K562 (cell line): Measurements from ENCODE around the gene DPYSL4.

Experiments
- BACH1 ChIP-seq: fragments of 200-800 bp; sonication (Bioruptor generic); IDR thresholded peaks from 2 replicates; pipeline ENCODE4 v1.6.1; 2016; ENCODE audit warnings: missing genetic modification characterization, missing compliant biosample characterization
- COPS2 ChIP-seq: fragments of 450-650 bp; conservative IDR thresholded peaks from 2 replicates; pipeline ENCODE4 v1.6.1; 2016; ENCODE audit warnings: mild to moderate bottlenecking, moderate library complexity
- GATA2 ChIP-seq: sonication (generic); formaldehyde crosslinking; IDR thresholded peaks from 2 replicates; pipeline ENCODE4 v1.4.0; 2020; ENCODE audit warnings: mild to moderate bottlenecking, missing genetic modification reagents
- HIVEP1 ChIP-seq: fragments of 250-450 bp; sonication (Bioruptor Pico); IDR thresholded peaks from 2 replicates; pipeline ENCODE4 v1.4.0; 2020; ENCODE audit warnings: mild to moderate bottlenecking
- MYC ChIP-seq, 2 experiments: fragments of 250-450 bp in 1 of 2; sonication (Bioruptor Pico) in 1 of 2; IDR thresholded peaks; 2 replicates each; pipeline versions ENCODE4 v1.5.1 to v1.6.1; 2012 to 2021; ENCODE audit warnings: low read depth in 2 of 2, borderline replicate concordance in 1 of 2, improper control_type of control experiment in 1 of 2, low read length in 1 of 2, mild to moderate bottlenecking in 1 of 2, moderate library complexity in 1 of 2
- NELFE ChIP-seq: IDR thresholded peaks from 2 replicates; pipeline ENCODE4 v1.6.1; 2011; ENCODE audit warnings: mild to moderate bottlenecking; ENCODE audit not compliant: insufficient read depth, insufficient read length
- RBBP5 ChIP-seq: fragments of 200-600 bp; sonication (generic); IDR thresholded peaks from 2 replicates; pipeline ENCODE4 v1.6.1; 2012; ENCODE audit warnings: borderline replicate concordance, mild to moderate bottlenecking, low read length, control low read depth, inconsistent platforms; ENCODE audit not compliant: insufficient read depth, poor library complexity, severe bottlenecking
- SIN3A ChIP-seq, 2 experiments: fragments of 150-350 bp in 1 of 2; IDR thresholded peaks; 2 replicates each; pipeline ENCODE4 v1.6.1; 2011 to 2016; ENCODE audit warnings: borderline replicate concordance in 2 of 2, low read depth in 2 of 2, low read length in 2 of 2, mild to moderate bottlenecking in 2 of 2, moderate library complexity in 2 of 2; ENCODE audit not compliant: control insufficient read depth in 1 of 2
- TF ChIP-seq, protein P1 (sequence below), 3 experiments: IDR thresholded peaks in 2 of 3; conservative IDR thresholded peaks in 1 of 3; 2 replicates each; pipeline ENCODE4 v1.5.1; 2011 to 2012; ENCODE audit warnings: low read length in 3 of 3, mild to moderate bottlenecking in 3 of 3, control low read depth in 2 of 3, improper control_type of control experiment in 1 of 3, inconsistent platforms in 1 of 3, low read depth in 1 of 3, mixed read lengths in 1 of 3, moderate library complexity in 1 of 3; ENCODE audit not compliant: insufficient read depth in 2 of 3
- TF ChIP-seq, protein P2 (sequence below): fragments of 450-650 bp; conservative IDR thresholded peaks from 2 replicates; pipeline ENCODE4 v1.6.1; 2016; ENCODE audit warnings: missing genetic modification characterization, low read depth, mild to moderate bottlenecking, missing compliant biosample characterization, moderate library complexity
- TF ChIP-seq, protein P3 (sequence below), 2 experiments: IDR thresholded peaks; 2 replicates each; pipeline ENCODE4 v1.6.1; 2011; ENCODE audit warnings: borderline replicate concordance in 1 of 2, control low read depth in 1 of 2, low read depth in 1 of 2, low read length in 1 of 2, mild to moderate bottlenecking in 1 of 2, mixed read lengths in 1 of 2, moderate library complexity in 1 of 2; ENCODE audit not compliant: insufficient read depth in 1 of 2, insufficient read length in 1 of 2, poor library complexity in 1 of 2, severe bottlenecking in 1 of 2; ENCODE audit errors: extremely low read depth in 1 of 2
- TF ChIP-seq, protein P4 (sequence below): sonication (generic); formaldehyde crosslinking; IDR thresholded peaks from 2 replicates; pipeline ENCODE4 v1.8.0; 2022; ENCODE audit warnings: mild to moderate bottlenecking, missing genetic modification reagents

DNA sequence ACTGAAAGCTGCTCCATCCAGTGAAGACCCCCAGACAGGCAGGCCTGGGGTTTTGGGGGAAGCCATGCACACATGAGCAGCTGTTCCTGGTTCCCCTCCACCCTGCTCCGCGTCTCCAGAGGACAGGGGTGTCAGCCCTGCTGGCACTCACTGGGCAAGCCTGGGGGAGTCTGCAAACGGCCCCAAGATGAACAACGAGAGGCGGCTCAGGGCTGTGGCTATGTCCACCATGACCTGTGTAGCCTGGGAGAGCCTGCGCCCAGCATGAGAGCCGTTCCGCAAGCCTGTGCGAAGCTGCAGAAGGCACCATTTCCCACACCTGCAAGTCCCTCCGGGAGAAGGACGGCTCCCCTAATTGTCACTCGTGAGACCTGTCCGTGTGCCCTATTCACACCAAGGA, 59.5 kb downstream of the DPYSL4 start:
- TF ChIP-seq, protein P1, sequence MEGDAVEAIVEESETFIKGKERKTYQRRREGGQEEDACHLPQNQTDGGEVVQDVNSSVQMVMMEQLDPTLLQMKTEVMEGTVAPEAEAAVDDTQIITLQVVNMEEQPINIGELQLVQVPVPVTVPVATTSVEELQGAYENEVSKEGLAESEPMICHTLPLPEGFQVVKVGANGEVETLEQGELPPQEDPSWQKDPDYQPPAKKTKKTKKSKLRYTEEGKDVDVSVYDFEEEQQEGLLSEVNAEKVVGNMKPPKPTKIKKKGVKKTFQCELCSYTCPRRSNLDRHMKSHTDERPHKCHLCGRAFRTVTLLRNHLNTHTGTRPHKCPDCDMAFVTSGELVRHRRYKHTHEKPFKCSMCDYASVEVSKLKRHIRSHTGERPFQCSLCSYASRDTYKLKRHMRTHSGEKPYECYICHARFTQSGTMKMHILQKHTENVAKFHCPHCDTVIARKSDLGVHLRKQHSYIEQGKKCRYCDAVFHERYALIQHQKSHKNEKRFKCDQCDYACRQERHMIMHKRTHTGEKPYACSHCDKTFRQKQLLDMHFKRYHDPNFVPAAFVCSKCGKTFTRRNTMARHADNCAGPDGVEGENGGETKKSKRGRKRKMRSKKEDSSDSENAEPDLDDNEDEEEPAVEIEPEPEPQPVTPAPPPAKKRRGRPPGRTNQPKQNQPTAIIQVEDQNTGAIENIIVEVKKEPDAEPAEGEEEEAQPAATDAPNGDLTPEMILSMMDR (IDR thresholded peaks at IDR 0.05 in 2 of 3, conservative IDR thresholded peaks at IDR 0.05 in 1 of 3; ENCODE audit: insufficient read depth in 2 of 3, low read depth in 1 of 3, low read length in 3 of 3) = no peak
- TF ChIP-seq, protein P2, sequence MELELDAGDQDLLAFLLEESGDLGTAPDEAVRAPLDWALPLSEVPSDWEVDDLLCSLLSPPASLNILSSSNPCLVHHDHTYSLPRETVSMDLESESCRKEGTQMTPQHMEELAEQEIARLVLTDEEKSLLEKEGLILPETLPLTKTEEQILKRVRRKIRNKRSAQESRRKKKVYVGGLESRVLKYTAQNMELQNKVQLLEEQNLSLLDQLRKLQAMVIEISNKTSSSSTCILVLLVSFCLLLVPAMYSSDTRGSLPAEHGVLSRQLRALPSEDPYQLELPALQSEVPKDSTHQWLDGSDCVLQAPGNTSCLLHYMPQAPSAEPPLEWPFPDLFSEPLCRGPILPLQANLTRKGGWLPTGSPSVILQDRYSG (tag) = no peak
- no peak for TF ChIP-seq COPS2
- TF ChIP-seq, protein P3, sequence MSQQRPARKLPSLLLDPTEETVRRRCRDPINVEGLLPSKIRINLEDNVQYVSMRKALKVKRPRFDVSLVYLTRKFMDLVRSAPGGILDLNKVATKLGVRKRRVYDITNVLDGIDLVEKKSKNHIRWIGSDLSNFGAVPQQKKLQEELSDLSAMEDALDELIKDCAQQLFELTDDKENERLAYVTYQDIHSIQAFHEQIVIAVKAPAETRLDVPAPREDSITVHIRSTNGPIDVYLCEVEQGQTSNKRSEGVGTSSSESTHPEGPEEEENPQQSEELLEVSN (IDR thresholded peaks at IDR 0.05; ENCODE audit: borderline replicate concordance in 1 of 2, extremely low read depth in 1 of 2, insufficient read depth in 1 of 2, insufficient read length in 1 of 2, low read depth in 1 of 2, low read length in 1 of 2, poor library complexity in 1 of 2, severe bottlenecking in 1 of 2) = no peak
- no peak for TF ChIP-seq SIN3A (IDR thresholded peaks at IDR 0.05; ENCODE audit: borderline replicate concordance in 2 of 2, control insufficient read depth in 1 of 2, low read depth in 2 of 2, low read length in 2 of 2)
- TF ChIP-seq, protein P4, sequence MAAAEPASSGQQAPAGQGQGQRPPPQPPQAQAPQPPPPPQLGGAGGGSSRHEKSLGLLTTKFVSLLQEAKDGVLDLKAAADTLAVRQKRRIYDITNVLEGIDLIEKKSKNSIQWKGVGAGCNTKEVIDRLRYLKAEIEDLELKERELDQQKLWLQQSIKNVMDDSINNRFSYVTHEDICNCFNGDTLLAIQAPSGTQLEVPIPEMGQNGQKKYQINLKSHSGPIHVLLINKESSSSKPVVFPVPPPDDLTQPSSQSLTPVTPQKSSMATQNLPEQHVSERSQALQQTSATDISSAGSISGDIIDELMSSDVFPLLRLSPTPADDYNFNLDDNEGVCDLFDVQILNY (CRISPR knock-in tag) = no peak
- no peak for TF ChIP-seq RBBP5
- TF ChIP-seq HIVEP1 (CRISPR knock-in tag) = no peak
- no peak for TF ChIP-seq MYC (IDR thresholded peaks at IDR 0.05; ENCODE audit: low read depth, low read length)
- no peak for TF ChIP-seq MYC (CRISPR knock-in tag; IDR thresholded peaks at IDR 0.05; ENCODE audit: borderline replicate concordance, low read depth)
- TF ChIP-seq GATA2 = no peak
- TF ChIP-seq NELFE = no peak
- TF ChIP-seq BACH1 (tag) = no peak
